Mesenchymal stem cell (in vitro differentiated cells and primary cell): ENCODE results near the gene NFASC.
A peak's percentile ranks its signal among the peaks of the same experiment; 100 is the strongest.

Experiments used
- DNase-seq: peaks from one replicate; pipeline ENCODE4 v3.0.0-alpha.2; 2013
- H2AFZ ChIP-seq: one replicate; pipeline ENCODE4 v1.6.1; 2013; ENCODE audit warnings: low read depth, mild to moderate bottlenecking, control low read depth, inconsistent platforms, low read length, moderate library complexity
- H2AK5ac ChIP-seq: 2 replicates; pipeline ENCODE4 v1.6.1; 2013; ENCODE audit warnings: low read length, moderate library complexity, mild to moderate bottlenecking, inconsistent platforms; ENCODE audit not compliant: severe bottlenecking
- H2BK120ac ChIP-seq: one replicate; pipeline ENCODE4 v1.6.1; 2013; ENCODE audit warnings: low read depth, mild to moderate bottlenecking, inconsistent platforms, low read length, moderate library complexity
- H2BK12ac ChIP-seq, 2 experiments: one replicate each; pipeline ENCODE4 v1.6.1; 2013; ENCODE audit warnings: inconsistent platforms in 2 of 2, low read length in 2 of 2, mild to moderate bottlenecking in 2 of 2, moderate library complexity in 2 of 2, control low read depth in 1 of 2
- H2BK15ac ChIP-seq: one replicate; pipeline ENCODE4 v1.6.1; 2013; ENCODE audit warnings: mild to moderate bottlenecking, low read depth, inconsistent platforms; ENCODE audit not compliant: poor library complexity, severe bottlenecking
- H2BK5ac ChIP-seq: 2 replicates; pipeline ENCODE4 v1.6.1; 2013; ENCODE audit warnings: low read depth, mild to moderate bottlenecking, low read length, control low read depth, inconsistent platforms; ENCODE audit not compliant: poor library complexity, severe bottlenecking
- H3K14ac ChIP-seq, 2 experiments: one replicate each; pipeline ENCODE4 v1.6.1; 2013; ENCODE audit warnings: inconsistent platforms in 2 of 2, low read length in 2 of 2, control low read depth in 1 of 2, mild to moderate bottlenecking in 1 of 2, moderate library complexity in 1 of 2
- H3K18ac ChIP-seq, 2 experiments: one replicate each; pipeline ENCODE4 v1.6.1; 2013; ENCODE audit warnings: inconsistent platforms in 2 of 2, low read length in 2 of 2, control low read depth in 1 of 2, low read depth in 1 of 2, mild to moderate bottlenecking in 1 of 2
- H3K23ac ChIP-seq, 2 experiments: one replicate each; pipeline ENCODE4 v1.6.1; 2013; ENCODE audit warnings: inconsistent platforms in 2 of 2, low read length in 2 of 2, mild to moderate bottlenecking in 2 of 2, moderate library complexity in 2 of 2, control low read depth in 1 of 2
- H3K27ac ChIP-seq: 2 replicates; pipeline ENCODE4 v1.5.1; 2013; ENCODE audit warnings: mild to moderate bottlenecking, moderate library complexity, low read length, control low read depth, inconsistent platforms; ENCODE audit not compliant: poor library complexity, severe bottlenecking
- H3K27me3 ChIP-seq, 2 experiments: 2 replicates each; pipeline versions ENCODE4 v1.6.1 to v1.7.0; 2013; ENCODE audit warnings: low read length in 2 of 2, mild to moderate bottlenecking in 2 of 2, moderate library complexity in 2 of 2, control low read depth in 1 of 2, inconsistent platforms in 1 of 2; ENCODE audit not compliant: control insufficient read depth in 1 of 2, insufficient read depth in 1 of 2
- H3K36me3 ChIP-seq, 2 experiments: 2 replicates each; pipeline versions ENCODE4 v1.6.1 to v1.7.0; 2013; ENCODE audit warnings: low read length in 2 of 2, control low read depth in 1 of 2, inconsistent platforms in 1 of 2, low read depth in 1 of 2, mild to moderate bottlenecking in 1 of 2; ENCODE audit not compliant: insufficient read depth in 2 of 2, control insufficient read depth in 1 of 2
- H3K4ac ChIP-seq, 2 experiments: one replicate each; pipeline ENCODE4 v1.6.1; 2013; ENCODE audit warnings: inconsistent platforms in 2 of 2, low read length in 2 of 2, mild to moderate bottlenecking in 2 of 2, moderate library complexity in 2 of 2, control low read depth in 1 of 2, low read depth in 1 of 2
- H3K4me1 ChIP-seq: 2 replicates; pipeline ENCODE4 v1.6.1; 2013; ENCODE audit warnings: low read depth, low read length, control low read depth; ENCODE audit not compliant: control insufficient read depth, insufficient read depth
- H3K4me2 ChIP-seq: 2 replicates; pipeline ENCODE4 v1.6.1; 2013; ENCODE audit warnings: low read length, mild to moderate bottlenecking, inconsistent platforms; ENCODE audit not compliant: poor library complexity, severe bottlenecking
- H3K4me3 ChIP-seq, 2 experiments: 2 replicates each; pipeline versions ENCODE4 v1.5.1 to v1.7.0; 2013; ENCODE audit warnings: low read length in 2 of 2, mild to moderate bottlenecking in 2 of 2, control low read depth in 1 of 2, low read depth in 1 of 2; ENCODE audit not compliant: insufficient read depth in 1 of 2
- H3K79me1 ChIP-seq: replicated peaks from 2 replicates; pipeline ENCODE4 v1.6.1; 2013; ENCODE audit warnings: mild to moderate bottlenecking, control low read depth, low read length, inconsistent platforms; ENCODE audit not compliant: poor library complexity, severe bottlenecking
- H3K9ac ChIP-seq: 2 replicates; pipeline ENCODE4 v1.7.0; 2013; ENCODE audit warnings: mild to moderate bottlenecking, low read length, moderate library complexity
- H3K9me3 ChIP-seq: 2 replicates; pipeline ENCODE4 v1.7.0; 2013; ENCODE audit warnings: mild to moderate bottlenecking, low read length; ENCODE audit not compliant: control insufficient read depth
- H4K8ac ChIP-seq: one replicate; pipeline ENCODE4 v1.6.1; 2013; ENCODE audit warnings: inconsistent platforms, mild to moderate bottlenecking, low read length, moderate library complexity
- H4K91ac ChIP-seq: one replicate; pipeline ENCODE4 v1.6.1; 2013; ENCODE audit warnings: mild to moderate bottlenecking, low read length, inconsistent platforms
- WGBS: methylation state at CpG from one replicate; pipeline ENCODE4 v1.1.7; 2013; ENCODE audit warnings: mixed read lengths; 5-methylcytosine and 5-hydroxymethylcytosine counted together

The NFASC gene

GRCh38 chr1:204872262-204872881 is 1.7 kb downstream of the NFASC start:
- no peaks in the 10 kb centered on the region for H3K4me1 ChIP-seq
- no peak overlapping the region for H2BK120ac ChIP-seq
- H2BK5ac ChIP-seq: no peak overlapping the region
- no peak overlapping the region for H3K4me3 ChIP-seq
- H3K9me3 ChIP-seq: no peaks in the 10 kb centered on the region
- H4K8ac ChIP-seq: no peak overlapping the region
- no peak overlapping the region for H4K91ac ChIP-seq
- H2BK15ac ChIP-seq: no peak overlapping the region
- H3K27ac ChIP-seq: no peak overlapping the region
- H3K9ac ChIP-seq: no peak overlapping the region
- WGBS: 72% methylated on average over 6 of the region's 6 CpGs
- no peaks in the 10 kb centered on the region for H3K79me1 ChIP-seq
- no peaks in the 10 kb centered on the region for H3K36me3 ChIP-seq
- H3K18ac ChIP-seq: no peak overlapping the region
- no peak overlapping the region for H2AFZ ChIP-seq
- no peak overlapping the region for H3K23ac ChIP-seq
- no peak for DNase-seq
- H3K4me2 ChIP-seq: no peak overlapping the region
- no peak overlapping the region for H3K4ac ChIP-seq
- H2AK5ac ChIP-seq: no peak overlapping the region
- H2BK12ac ChIP-seq: no peak overlapping the region
- peak overlapping the region in 1 of 2 experiments; percentile 58 for H3K14ac ChIP-seq
- H3K27me3 ChIP-seq: peaks cover 0 to 13% of the 10 kb centered on the region in 2 experiments

DNA sequence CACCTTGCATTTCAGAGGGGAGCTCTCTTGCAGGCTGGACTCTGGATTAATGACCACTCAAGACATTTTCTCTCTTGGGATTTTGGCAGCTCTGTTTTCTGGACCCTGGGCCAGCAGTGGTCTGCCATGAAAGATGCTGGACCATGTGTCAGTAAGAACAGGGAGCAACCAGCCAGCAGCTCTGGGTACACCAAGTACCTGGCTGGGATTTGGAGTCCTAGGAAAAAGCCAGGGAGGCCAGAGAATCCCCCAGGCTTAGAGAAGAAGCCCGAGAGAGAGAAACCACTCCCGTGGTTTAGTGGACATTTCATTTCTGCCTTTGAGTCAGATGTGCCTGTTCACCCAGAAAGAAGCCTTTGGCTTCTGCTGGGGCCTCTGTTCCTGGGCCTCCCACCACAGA is 2.5 kb downstream of the NFASC start:
- Histone ChIP-seq H4K8ac (no peak overlapping the region), H3K4me2 (no peak overlapping the region), H3K4ac (no peak overlapping the region), H3K36me3 (no peaks in the 10 kb centered on the region), H2AFZ (no peak overlapping the region), H3K23ac (no peak overlapping the region), H2BK5ac (no peak overlapping the region), H3K4me1 (no peaks in the 10 kb centered on the region), H3K79me1 (no peaks in the 10 kb centered on the region), H3K4me3 (no peak overlapping the region), H3K27me3 (peaks cover 0 to 13% of the 10 kb centered on the region in 2 experiments), H3K27ac (no peak overlapping the region), H2AK5ac (no peak overlapping the region), H2BK120ac (no peak overlapping the region), H4K91ac (no peak overlapping the region), H3K9ac (no peak overlapping the region), H2BK12ac (no peak overlapping the region), H3K9me3 (no peaks in the 10 kb centered on the region), H3K18ac (no peak overlapping the region), H3K14ac (no peak overlapping the region), H2BK15ac (no peak overlapping the region)
- DNase-seq: no peak
- WGBS: 78% methylated on average over 2 of the region's 2 CpGs

DNA sequence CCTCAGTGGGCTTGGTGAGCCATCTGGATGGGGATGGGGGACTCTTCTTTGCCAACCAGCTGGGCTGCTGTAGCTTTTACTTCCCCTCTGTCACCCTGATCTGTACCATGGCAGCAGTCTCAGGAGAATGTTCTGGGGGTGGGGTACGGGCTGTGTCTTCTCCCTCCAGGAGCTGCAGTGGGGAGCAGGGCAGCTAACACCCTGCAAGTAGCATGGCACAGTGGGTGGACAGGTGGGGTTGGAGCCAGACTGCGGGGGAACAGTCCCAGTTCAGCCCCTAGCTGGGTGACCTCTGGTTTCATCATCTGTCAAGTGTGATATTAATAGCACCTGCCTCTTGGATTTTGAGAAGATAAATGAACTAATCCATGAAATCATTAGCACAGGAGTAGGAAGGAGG is 3.1 kb downstream of the NFASC start:
- Histone ChIP-seq H3K9me3 (no peaks in the 10 kb centered on the region), H3K4me1 (no peaks in the 10 kb centered on the region), H2AFZ (no peak overlapping the region), H2BK12ac (no peak overlapping the region), H2BK5ac (no peak overlapping the region), H2BK120ac (no peak overlapping the region), H3K23ac (no peak overlapping the region), H3K4me3 (no peak overlapping the region), H2BK15ac (no peak overlapping the region), H3K4me2 (no peak overlapping the region), H3K18ac (no peak overlapping the region), H2AK5ac (no peak overlapping the region), H3K79me1 (no peaks in the 10 kb centered on the region), H3K4ac (no peak overlapping the region), H3K27me3 (peaks cover 0 to 16% of the 10 kb centered on the region in 2 experiments), H3K9ac (no peak overlapping the region), H4K8ac (no peak overlapping the region), H3K14ac (no peak overlapping the region), H4K91ac (no peak overlapping the region), H3K27ac (no peak overlapping the region), H3K36me3 (no peaks in the 10 kb centered on the region)
- no peak for DNase-seq
- WGBS: 87% methylated on average over 2 of the region's 2 CpGs

DNA sequence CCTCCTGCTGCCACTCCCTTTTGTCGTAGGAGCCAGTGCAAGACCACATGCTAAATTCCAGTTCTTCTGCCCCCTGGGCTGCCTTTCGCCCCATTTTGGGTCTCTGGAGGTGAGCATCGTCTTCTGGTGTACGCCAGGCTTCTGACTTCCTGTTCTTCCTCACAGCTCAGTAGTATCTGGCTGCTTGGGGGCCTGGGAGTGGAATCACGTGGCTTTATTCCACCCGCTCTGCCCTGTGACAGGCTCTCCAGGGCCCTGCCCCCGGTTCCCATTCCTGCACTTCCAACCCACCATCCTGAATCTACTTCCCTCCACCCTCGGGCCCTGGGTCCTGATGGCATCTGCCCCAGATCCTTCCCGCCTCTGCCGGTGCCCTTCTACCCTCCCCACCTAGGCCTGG is 3.6 kb downstream of the NFASC start:
- Histone ChIP-seq H3K4me1 (no peaks in the 10 kb centered on the region), H3K18ac (no peak overlapping the region), H2BK15ac (no peak overlapping the region), H2BK12ac (no peak overlapping the region), H3K4me2 (no peak overlapping the region), H3K27me3 (peaks cover 0 to 18% of the 10 kb centered on the region in 2 experiments), H3K36me3 (no peaks in the 10 kb centered on the region), H3K14ac (no peak overlapping the region), H3K27ac (no peak overlapping the region), H2AFZ (no peak overlapping the region), H3K4ac (no peak overlapping the region), H2BK5ac (no peak overlapping the region), H3K23ac (no peak overlapping the region), H3K9me3 (no peaks in the 10 kb centered on the region), H2BK120ac (no peak overlapping the region), H4K91ac (no peak overlapping the region), H3K79me1 (no peaks in the 10 kb centered on the region), H3K4me3 (no peak overlapping the region), H3K9ac (no peak overlapping the region), H2AK5ac (no peak overlapping the region), H4K8ac (no peak overlapping the region)
- DNase-seq: no peak
- 75% methylated on average over 10 of the region's 10 CpGs for WGBS
